DOHH2 (cell line): ENCODE data around the gene ADGRL3.

Source experiments
- H3F3A ChIP-seq: fragments of 200-600 bp; sonication (generic), shearing (Covaris generic); 2 replicates; pipeline ENCODE4 v1.6.0; 2016; ENCODE audit warnings: antibody characterized with exemption, mild to moderate bottlenecking; ENCODE audit not compliant: control insufficient read depth, insufficient read depth
- H3K27ac ChIP-seq: fragments of 200-600 bp; sonication (generic); 2 replicates; pipeline ENCODE4 v1.5.1; 2014; ENCODE audit warnings: low read depth, mild to moderate bottlenecking, low read length, moderate library complexity
- H3K27me3 ChIP-seq: fragments of 200-600 bp; sonication (generic); 2 replicates; pipeline ENCODE4 v1.6.1; 2014; ENCODE audit warnings: mild to moderate bottlenecking, low read length, mixed read lengths; ENCODE audit not compliant: control insufficient read depth
- H3K36me3 ChIP-seq: fragments of 200-600 bp; sonication (generic); 2 replicates; pipeline ENCODE4 v1.6.1; 2014; ENCODE audit warnings: mild to moderate bottlenecking, low read length, moderate library complexity, mixed read lengths; ENCODE audit not compliant: control insufficient read depth
- H3K4me1 ChIP-seq: fragments of 200-600 bp; sonication (generic); 2 replicates; pipeline ENCODE4 v1.6.1; 2014; ENCODE audit warnings: mild to moderate bottlenecking, low read length, mixed read lengths; ENCODE audit not compliant: control insufficient read depth
- H3K4me2 ChIP-seq: fragments of 200-600 bp; sonication (generic); 2 replicates; pipeline ENCODE4 v1.6.0; 2014; ENCODE audit warnings: mild to moderate bottlenecking, low read length, moderate library complexity
- H3K4me3 ChIP-seq: fragments of 200-600 bp; sonication (generic); 2 replicates; pipeline ENCODE4 v1.5.1; 2014; ENCODE audit warnings: mild to moderate bottlenecking, low read length, mixed read lengths
- H3K79me2 ChIP-seq: fragments of 200-600 bp; sonication (generic); 2 replicates; pipeline ENCODE4 v1.6.1; 2014; ENCODE audit warnings: mild to moderate bottlenecking, low read length, mixed read lengths; ENCODE audit not compliant: control insufficient read depth
- H3K9me2 ChIP-seq: fragments of 200-600 bp; sonication (generic); replicated peaks from 2 replicates; pipeline ENCODE4 v1.6.1; 2014; ENCODE audit warnings: mild to moderate bottlenecking, low read length, mixed read lengths; ENCODE audit not compliant: control insufficient read depth
- H3K9me3 ChIP-seq: fragments of 200-600 bp; sonication (generic); 2 replicates; pipeline ENCODE4 v1.6.1; 2014; ENCODE audit warnings: antibody characterized with exemption, low read length, mixed read lengths; ENCODE audit not compliant: control insufficient read depth, insufficient read depth
- H4K20me1 ChIP-seq: fragments of 200-600 bp; sonication (generic); 2 replicates; pipeline ENCODE4 v1.6.0; 2014; ENCODE audit warnings: low read depth, mild to moderate bottlenecking, antibody characterized with exemption, low read length, moderate library complexity; ENCODE audit not compliant: control insufficient read depth, insufficient read depth
- CTCF ChIP-seq: fragments of 200-600 bp; sonication (generic); IDR thresholded peaks from one replicate; pipeline ENCODE4 v1.5.1; 2014; ENCODE audit warnings: antibody characterized with exemption, mild to moderate bottlenecking, low read depth, low read length; ENCODE audit not compliant: poor library complexity, severe bottlenecking
- EZH2phosphoT487 ChIP-seq: fragments of 200-600 bp; sonication (generic); IDR thresholded peaks from 2 replicates; pipeline ENCODE4 v1.6.1; 2017; ENCODE audit warnings: borderline replicate concordance, mild to moderate bottlenecking, antibody characterized with exemption, low read length, moderate library complexity, mixed read lengths

ADGRL3 gene

GRCh38 chr4:62087706-62088105 lies 887.6 kb downstream of the ADGRL3 start:
- Histone ChIP-seq H3K27ac (no peak overlapping the region), H3F3A (no peaks in the 10 kb centered on the region), H3K4me2 (no peak overlapping the region), H3K4me3 (no peak overlapping the region), H3K9me3 (no peaks in the 10 kb centered on the region), H3K9me2 (no peaks in the 10 kb centered on the region), H4K20me1 (no peaks in the 10 kb centered on the region), H3K27me3 (no peaks in the 10 kb centered on the region), H3K4me1 (no peaks in the 10 kb centered on the region), H3K79me2 (no peaks in the 10 kb centered on the region), H3K36me3 (no peaks in the 10 kb centered on the region)
- TF ChIP-seq EZH2phosphoT487 (no peak), CTCF (no peak)

- H3K4me1 ChIP-seq: no peaks in the 10 kb centered on the region
- H3K27ac ChIP-seq: no peak overlapping the region
- no peaks in the 10 kb centered on the region for H3F3A ChIP-seq
- H3K4me3 ChIP-seq: no peak overlapping the region
- H3K9me2 ChIP-seq: no peaks in the 10 kb centered on the region
- H3K36me3 ChIP-seq: no peaks in the 10 kb centered on the region
- peaks cover 5% of the 10 kb centered on the region; the same call in 1 of the 2 replicates for H3K9me3 ChIP-seq
- H3K79me2 ChIP-seq: no peaks in the 10 kb centered on the region
- no peak for TF ChIP-seq EZH2phosphoT487
- TF ChIP-seq CTCF: no peak
- no peaks in the 10 kb centered on the region for H4K20me1 ChIP-seq
- no peaks in the 10 kb centered on the region for H3K27me3 ChIP-seq
- H3K4me2 ChIP-seq: no peak overlapping the region
These were observed 893.6 kb downstream of the ADGRL3 start for GRCh38 chr4:62093735-62094134.

- Histone ChIP-seq H3K79me2 (no peaks in the 10 kb centered on the region), H3K27ac (no peak overlapping the region), H4K20me1 (no peaks in the 10 kb centered on the region), H3K9me3 (peaks cover 5% of the 10 kb centered on the region; the same call in 1 of the 2 replicates), H3K4me1 (no peaks in the 10 kb centered on the region), H3F3A (no peaks in the 10 kb centered on the region), H3K4me3 (no peak overlapping the region), H3K4me2 (no peak overlapping the region), H3K36me3 (no peaks in the 10 kb centered on the region), H3K9me2 (no peaks in the 10 kb centered on the region), H3K27me3 (no peaks in the 10 kb centered on the region)
- TF ChIP-seq CTCF (no peak), EZH2phosphoT487 (no peak)
These were observed 896.8 kb downstream of the ADGRL3 start for GRCh38 chr4:62096881-62097280.

GRCh38 chr4:62115216-62115615 lies 915.1 kb downstream of the ADGRL3 start:
- Histone ChIP-seq H4K20me1 (no peaks in the 10 kb centered on the region), H3K36me3 (no peaks in the 10 kb centered on the region), H3K4me1 (no peaks in the 10 kb centered on the region), H3K27me3 (no peaks in the 10 kb centered on the region), H3K9me3 (no peaks in the 10 kb centered on the region), H3F3A (no peaks in the 10 kb centered on the region), H3K4me2 (no peak overlapping the region), H3K79me2 (no peaks in the 10 kb centered on the region), H3K4me3 (no peak overlapping the region), H3K27ac (no peak overlapping the region), H3K9me2 (no peaks in the 10 kb centered on the region)
- TF ChIP-seq CTCF: no peak
